ENCODE data around the gene GIMAP5.

- peak; percentile 59 for TF ChIP-seq CTCF (IDR thresholded peaks at IDR 0.05; ENCODE audit: low read length)
- TF ChIP-seq EZH2 (optimal IDR thresholded peaks at IDR 0.05; ENCODE audit: low read depth, low read length) = no peak
- TF ChIP-seq EZH2phosphoT487 (IDR thresholded peaks at IDR 0.05; ENCODE audit: low read length) = no peak
These were observed 19.6 kb downstream of the GIMAP5 start for GRCh38 chr7:150756858-150757257.

All from MM.1S (cell line).